GM20000 (cell line): ENCODE measurements around the gene PCBP2.
"Not testable (repeated sequence)": the region's sequence is repeated elsewhere in the genome, so short reads cannot be mapped to it uniquely, and the experiment has no call there.

ENCODE experiments used
- DNase-seq: peaks from one replicate; pipeline ENCODE4 v3.0.0; 2012; ENCODE audit warnings: low spot score
- TF ChIP-seq, protein P1 (sequence below): IDR thresholded peaks from 2 replicates; pipeline ENCODE4 v1.5.1; 2012; ENCODE audit warnings: mild to moderate bottlenecking, control low read depth; ENCODE audit errors: extremely low read depth, missing control alignments

Gene PCBP2

DNA sequence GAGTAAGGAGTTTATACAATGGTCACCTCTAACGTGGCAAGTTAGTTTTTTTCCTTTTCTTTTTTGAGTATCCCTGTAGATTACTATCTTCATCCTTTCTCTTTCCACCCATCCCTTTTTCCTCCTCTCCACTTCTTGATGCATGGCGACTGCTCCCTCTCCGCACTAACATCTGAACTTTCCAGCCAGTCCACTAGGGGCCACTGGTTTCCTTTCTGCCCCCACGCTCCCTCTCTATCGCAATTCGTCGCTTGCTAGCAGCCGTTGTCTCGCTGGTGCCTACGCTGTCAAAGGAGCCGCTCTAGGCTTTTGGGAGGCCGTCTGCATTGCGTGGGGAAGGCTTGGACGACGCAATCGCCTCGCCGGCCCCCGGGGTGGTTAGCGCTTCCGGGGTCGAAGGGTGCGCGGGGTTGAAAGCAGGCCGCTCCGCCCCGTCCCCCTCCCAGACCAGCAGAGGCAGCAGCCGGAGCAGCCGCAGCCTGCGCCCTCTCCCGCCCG is at the start of gene PCBP2:
Gene PCBP2, plus strand, starts transcription at position 442 of the 498 bp plus-strand sequence. CDS start 2,699 bp downstream, outside the sequence.
- DNase-seq: peak; percentile 97
- TF ChIP-seq, protein P1, sequence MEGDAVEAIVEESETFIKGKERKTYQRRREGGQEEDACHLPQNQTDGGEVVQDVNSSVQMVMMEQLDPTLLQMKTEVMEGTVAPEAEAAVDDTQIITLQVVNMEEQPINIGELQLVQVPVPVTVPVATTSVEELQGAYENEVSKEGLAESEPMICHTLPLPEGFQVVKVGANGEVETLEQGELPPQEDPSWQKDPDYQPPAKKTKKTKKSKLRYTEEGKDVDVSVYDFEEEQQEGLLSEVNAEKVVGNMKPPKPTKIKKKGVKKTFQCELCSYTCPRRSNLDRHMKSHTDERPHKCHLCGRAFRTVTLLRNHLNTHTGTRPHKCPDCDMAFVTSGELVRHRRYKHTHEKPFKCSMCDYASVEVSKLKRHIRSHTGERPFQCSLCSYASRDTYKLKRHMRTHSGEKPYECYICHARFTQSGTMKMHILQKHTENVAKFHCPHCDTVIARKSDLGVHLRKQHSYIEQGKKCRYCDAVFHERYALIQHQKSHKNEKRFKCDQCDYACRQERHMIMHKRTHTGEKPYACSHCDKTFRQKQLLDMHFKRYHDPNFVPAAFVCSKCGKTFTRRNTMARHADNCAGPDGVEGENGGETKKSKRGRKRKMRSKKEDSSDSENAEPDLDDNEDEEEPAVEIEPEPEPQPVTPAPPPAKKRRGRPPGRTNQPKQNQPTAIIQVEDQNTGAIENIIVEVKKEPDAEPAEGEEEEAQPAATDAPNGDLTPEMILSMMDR: peak; percentile 88

DNA sequence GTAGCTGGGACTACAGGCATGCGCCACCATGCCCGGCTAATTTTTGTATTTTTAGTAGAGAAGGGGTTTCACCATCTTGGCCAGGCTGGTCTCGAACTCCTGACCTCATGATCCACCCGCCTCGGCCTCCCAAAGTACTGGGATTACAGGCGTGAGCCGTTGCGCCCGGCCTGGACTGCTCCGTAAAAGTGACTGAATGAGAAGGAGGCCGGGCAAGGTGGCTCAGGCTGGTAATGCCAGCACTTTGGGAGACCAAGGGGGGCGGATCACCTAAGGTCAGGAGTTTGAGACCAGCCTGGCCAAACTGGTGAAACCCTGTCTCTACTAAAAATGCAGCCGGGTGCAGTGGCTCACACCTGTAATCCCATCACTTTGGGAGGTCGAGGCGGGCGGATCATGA is 49.6 kb upstream of the PCBP2 start:
- not testable (repeated sequence) for DNase-seq

DNA sequence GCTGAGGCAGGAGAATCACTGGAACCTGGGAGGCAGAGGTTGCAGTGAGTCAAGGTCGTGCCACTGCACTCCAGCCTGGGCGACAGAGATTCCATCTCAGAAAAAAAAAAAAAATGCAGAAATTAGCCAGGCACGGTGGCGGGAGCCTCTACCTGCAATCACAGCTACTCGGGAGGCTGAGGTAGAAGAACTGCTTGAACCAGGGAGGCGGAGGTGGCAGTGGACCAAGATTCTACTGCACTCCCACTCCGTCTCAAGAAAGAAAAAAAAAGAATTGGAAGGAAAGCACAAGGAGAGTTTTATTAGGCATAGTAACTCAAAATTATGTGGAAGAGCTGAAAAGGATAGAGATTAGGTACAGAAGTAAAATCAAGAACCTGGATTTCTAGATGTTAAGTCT is 49.0 kb upstream of the PCBP2 start:
- TF ChIP-seq, protein P1: no peak
- DNase-seq: no peak

DNA sequence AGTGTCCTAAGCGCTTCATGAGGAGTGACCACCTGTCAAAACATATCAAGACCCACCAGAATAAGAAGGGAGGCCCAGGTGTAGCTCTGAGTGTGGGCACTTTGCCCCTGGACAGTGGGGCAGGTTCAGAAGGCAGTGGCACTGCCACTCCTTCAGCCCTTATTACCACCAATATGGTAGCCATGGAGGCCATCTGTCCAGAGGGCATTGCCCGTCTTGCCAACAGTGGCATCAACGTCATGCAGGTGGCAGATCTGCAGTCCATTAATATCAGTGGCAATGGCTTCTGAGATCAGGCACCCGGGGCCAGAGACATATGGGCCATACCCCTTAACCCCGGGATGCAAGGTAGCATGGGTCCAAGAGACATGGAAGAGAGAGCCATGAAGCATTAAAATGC is 41.0 kb upstream of the PCBP2 start:
- DNase-seq: no peak
- TF ChIP-seq, protein P1: no peak

DNA sequence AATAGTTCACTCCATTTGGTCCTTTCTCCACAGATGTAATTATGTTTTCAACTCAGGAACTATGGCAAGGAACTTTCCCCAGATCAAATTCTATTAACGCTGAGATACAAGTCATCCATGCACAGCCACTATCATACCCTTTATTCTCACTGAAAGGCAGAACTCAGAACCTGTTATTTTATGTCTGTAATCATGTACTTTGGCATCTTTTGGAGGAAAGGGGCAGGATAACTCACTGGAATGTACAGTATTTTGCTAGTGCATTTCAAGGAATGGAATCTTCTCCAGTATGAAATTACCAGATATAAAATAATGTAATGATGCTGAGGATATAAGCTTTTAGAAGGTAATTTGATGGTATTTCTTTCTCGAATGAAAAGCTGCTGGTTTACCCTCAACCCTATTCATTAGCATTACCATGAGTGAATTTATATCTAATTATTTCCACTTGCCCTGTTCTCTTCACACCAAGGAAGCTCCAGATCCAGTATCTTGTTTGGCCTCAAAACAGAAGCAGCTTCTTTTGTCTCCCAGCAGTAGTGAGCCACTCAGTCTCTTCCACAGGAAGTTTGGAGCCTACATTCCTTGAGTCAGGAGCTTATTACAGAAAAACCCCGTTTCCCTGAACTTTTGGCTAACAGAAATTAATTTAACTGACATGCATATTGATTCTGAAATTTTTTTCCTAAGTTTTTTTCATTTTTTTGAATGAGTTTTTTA is 38.3 kb upstream of the PCBP2 start:
- DNase-seq: no peak
- TF ChIP-seq, protein P1: no peak

DNA sequence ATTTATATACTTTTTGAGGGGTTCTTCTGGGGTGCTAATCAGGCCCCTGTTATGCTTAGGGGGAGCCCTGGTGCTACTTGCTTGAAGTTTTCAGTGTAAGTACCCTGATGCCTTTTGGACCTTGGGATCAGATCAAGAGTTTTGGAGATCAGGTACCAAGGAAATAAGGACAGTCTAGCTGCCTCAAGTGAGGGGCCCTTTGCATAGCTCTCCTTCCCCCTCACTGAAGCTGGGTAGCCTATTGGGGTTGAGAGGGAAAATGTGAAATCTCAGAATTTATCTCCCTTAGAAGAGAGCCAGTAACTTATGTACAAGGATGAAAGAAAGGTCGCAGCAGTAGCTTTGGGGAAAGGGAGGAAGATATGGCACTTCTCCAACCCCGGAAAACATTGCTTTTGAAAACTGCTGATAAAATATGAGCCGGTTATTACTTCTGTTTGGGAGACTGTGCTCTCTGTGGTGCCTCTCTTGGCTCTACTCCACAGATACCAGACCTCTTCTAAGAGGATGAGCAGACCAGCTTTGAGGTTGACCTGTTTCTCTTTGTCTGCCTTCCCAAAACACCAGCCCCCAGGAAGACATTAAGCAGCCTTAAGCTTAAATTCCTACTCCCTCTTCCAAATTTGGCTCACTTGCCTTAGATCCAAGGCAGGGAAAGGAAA is 37.0 kb upstream of the PCBP2 start:
- no peak for DNase-seq
- TF ChIP-seq, protein P1: no peak

DNA sequence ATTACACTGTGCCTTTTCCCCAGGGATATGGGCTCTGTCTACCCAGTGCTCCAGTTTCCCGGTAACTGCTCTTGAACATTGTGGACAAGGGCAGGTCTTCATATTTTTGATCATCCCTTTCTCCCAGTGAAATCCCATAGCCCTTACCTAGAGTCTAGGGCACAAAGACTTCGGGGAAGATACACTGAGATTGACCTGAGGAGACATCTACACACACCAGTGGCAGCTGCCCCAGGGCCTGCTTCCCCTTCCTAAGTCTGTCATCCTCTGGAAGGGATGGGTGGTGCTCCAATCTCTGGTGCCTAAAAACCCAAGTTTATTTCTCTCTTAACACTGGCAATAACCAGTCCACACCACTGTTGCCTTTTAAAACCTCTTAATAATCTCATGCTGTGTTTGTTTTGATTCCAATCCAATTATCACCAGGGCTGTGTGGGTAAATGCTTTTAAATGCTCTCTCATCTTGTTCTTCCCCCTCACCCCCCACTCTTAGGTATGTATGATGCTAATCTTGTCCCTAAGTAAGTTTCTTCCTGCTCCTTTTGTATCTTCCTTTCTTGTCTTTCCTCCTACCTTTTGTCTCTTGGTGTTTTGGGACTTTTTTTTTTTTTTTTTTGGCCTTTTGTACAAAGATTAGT is 36.0 kb upstream of the PCBP2 start:
- DNase-seq: not testable (repeated sequence)

DNA sequence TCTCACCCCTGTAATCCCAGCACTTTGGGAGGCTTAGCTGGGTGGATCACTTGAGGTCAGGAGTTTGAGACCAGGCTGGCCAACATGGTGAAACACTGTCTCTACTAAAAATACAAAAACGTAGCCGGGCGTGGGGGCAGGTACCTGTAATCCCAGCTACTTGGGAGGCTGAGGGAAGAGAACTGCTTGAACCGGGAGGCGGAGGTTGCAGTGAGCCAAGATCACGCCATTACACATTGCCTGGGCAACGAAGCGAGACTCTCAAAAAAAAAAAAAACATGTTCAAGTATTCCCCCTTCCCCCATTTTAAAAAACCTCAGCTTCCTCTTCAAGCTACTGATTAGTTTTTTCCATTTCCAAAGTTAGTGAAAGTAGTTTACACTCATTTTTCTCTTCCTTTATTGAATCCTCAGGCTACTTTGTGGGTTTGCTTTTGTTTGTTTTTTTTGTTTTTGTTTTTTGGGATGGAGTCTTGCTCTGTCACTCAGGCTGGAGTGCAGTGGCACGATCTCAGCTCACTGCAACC is 34.5 kb upstream of the PCBP2 start:
- peak; percentile 38 for DNase-seq
